Type B pancreatic cell (in vitro differentiated cells): ENCODE data around the gene TNFAIP3. TPM values are rescaled to one million over a fixed set of nuclear protein-coding genes. Genes with fewer than 3 reads are reported as not detected.

ENCODE experiments used
- DNase-seq: peaks from one replicate; pipeline ENCODE4 v3.0.0; 2021; ENCODE audit warnings: mixed read lengths; ENCODE audit not compliant: unreplicated experiment; ENCODE audit errors: extremely low spot score
- H3K27ac Mint-ChIP-seq: 2 replicates; pipeline ENCODE4 v1.8.0; 2021; ENCODE audit warnings: mild to moderate bottlenecking, mixed read lengths
- H3K27me3 Mint-ChIP-seq: 2 replicates; pipeline ENCODE4 v1.8.0; 2021; ENCODE audit warnings: mixed read lengths
- H3K36me3 Mint-ChIP-seq: 2 replicates; pipeline ENCODE4 v1.8.0; 2021; ENCODE audit warnings: mixed read lengths
- H3K4me1 Mint-ChIP-seq: one replicate; pipeline ENCODE4 v1.8.0; 2021; ENCODE audit warnings: mixed read lengths; ENCODE audit not compliant: unreplicated experiment
- H3K4me3 Mint-ChIP-seq: 2 replicates; pipeline ENCODE4 v1.8.0; 2021; ENCODE audit warnings: mild to moderate bottlenecking, mixed read lengths
- H3K9me3 Mint-ChIP-seq: 2 replicates; pipeline ENCODE4 v1.8.0; 2021; ENCODE audit warnings: mixed read lengths
- CTCF ChIP-seq: fragments of 200-600 bp; sonication (generic); conservative IDR thresholded peaks from 2 replicates; pipeline ENCODE4 v1.5.0; 2021; ENCODE audit warnings: antibody characterized with exemption, mild to moderate bottlenecking
- total RNA-seq: library from RNA; stranded (reverse); gene quantifications from 2 replicates; pipeline ENCODE4 v1.2.1, GENCODE V29; 2021; ENCODE audit warnings: low replicate concordance

Gene TNFAIP3
- total RNA-seq, 1 donor from 2014 or later: 15.2 TPM

- H3K36me3 Mint-ChIP-seq: peaks cover 43% of the 10 kb centered on the region
- no peak for DNase-seq
Measured at GRCh38 chr6:137874204-137875057, 7.4 kb downstream of the TNFAIP3 start.

GRCh38 chr6:137875058-137875520 is 8.0 kb downstream of the TNFAIP3 start:
- Mint-ChIP-seq H3K9me3 (no peaks in the 10 kb centered on the region), H3K36me3 (peaks cover 42% of the 10 kb centered on the region), H3K4me3 (no peak overlapping the region), H3K27ac (peak overlapping the region; percentile 26), H3K4me1 (peaks cover 5% of the 10 kb centered on the region), H3K27me3 (no peaks in the 10 kb centered on the region)
- TF ChIP-seq CTCF: no peak
- no peak for DNase-seq

More at GRCh38 chr6:137874204-137875057, 7.4 kb downstream of the TNFAIP3 start:
- Mint-ChIP-seq H3K27me3 (no peaks in the 10 kb centered on the region), H3K4me3 (no peak overlapping the region), H3K4me1 (peaks cover 5% of the 10 kb centered on the region), H3K27ac (peak overlapping the region; percentile 26), H3K9me3 (no peaks in the 10 kb centered on the region)
- no peak for TF ChIP-seq CTCF

- no peaks in the 10 kb centered on the region for H3K9me3 Mint-ChIP-seq
Measured at GRCh38 chr6:137875606-137876005, 8.5 kb downstream of the TNFAIP3 start.

GRCh38 chr6:137876547-137876946 is 9.5 kb downstream of the TNFAIP3 start:
- Mint-ChIP-seq H3K27me3 (no peaks in the 10 kb centered on the region), H3K9me3 (no peaks in the 10 kb centered on the region), H3K4me1 (no peaks in the 10 kb centered on the region), H3K27ac (no peak overlapping the region), H3K4me3 (no peak overlapping the region), H3K36me3 (peaks cover 38% of the 10 kb centered on the region)
- DNase-seq: no peak
- no peak for TF ChIP-seq CTCF

More at GRCh38 chr6:137875606-137876005, 8.5 kb downstream of the TNFAIP3 start:
- no peak for DNase-seq
- TF ChIP-seq CTCF: no peak
- peak overlapping the region; percentile 24 for H3K27ac Mint-ChIP-seq
- peak overlapping the region; percentile 12 for H3K4me3 Mint-ChIP-seq
- H3K27me3 Mint-ChIP-seq: no peaks in the 10 kb centered on the region
- H3K36me3 Mint-ChIP-seq: peaks cover 42% of the 10 kb centered on the region
- H3K4me1 Mint-ChIP-seq: peaks cover 5% of the 10 kb centered on the region

- peaks cover 33% of the 10 kb centered on the region for H3K36me3 Mint-ChIP-seq
- H3K27me3 Mint-ChIP-seq: no peaks in the 10 kb centered on the region
- TF ChIP-seq CTCF: no peak
- DNase-seq: no peak
- H3K4me1 Mint-ChIP-seq: no peaks in the 10 kb centered on the region
- H3K4me3 Mint-ChIP-seq: no peak overlapping the region
- no peak overlapping the region for H3K27ac Mint-ChIP-seq
- H3K9me3 Mint-ChIP-seq: no peaks in the 10 kb centered on the region
Measured at GRCh38 chr6:137877113-137877512, 10.1 kb downstream of the TNFAIP3 start.
